Measurements from ENCODE around the gene ASB10.
A peak's percentile ranks its signal among the peaks of the same experiment; 100 is the strongest.

The ASB10 gene

GRCh38 chr7:151157645-151158329, 29.3 kb downstream of the ASB10 start:
- DNase-seq, result peak; percentile 4

DNA sequence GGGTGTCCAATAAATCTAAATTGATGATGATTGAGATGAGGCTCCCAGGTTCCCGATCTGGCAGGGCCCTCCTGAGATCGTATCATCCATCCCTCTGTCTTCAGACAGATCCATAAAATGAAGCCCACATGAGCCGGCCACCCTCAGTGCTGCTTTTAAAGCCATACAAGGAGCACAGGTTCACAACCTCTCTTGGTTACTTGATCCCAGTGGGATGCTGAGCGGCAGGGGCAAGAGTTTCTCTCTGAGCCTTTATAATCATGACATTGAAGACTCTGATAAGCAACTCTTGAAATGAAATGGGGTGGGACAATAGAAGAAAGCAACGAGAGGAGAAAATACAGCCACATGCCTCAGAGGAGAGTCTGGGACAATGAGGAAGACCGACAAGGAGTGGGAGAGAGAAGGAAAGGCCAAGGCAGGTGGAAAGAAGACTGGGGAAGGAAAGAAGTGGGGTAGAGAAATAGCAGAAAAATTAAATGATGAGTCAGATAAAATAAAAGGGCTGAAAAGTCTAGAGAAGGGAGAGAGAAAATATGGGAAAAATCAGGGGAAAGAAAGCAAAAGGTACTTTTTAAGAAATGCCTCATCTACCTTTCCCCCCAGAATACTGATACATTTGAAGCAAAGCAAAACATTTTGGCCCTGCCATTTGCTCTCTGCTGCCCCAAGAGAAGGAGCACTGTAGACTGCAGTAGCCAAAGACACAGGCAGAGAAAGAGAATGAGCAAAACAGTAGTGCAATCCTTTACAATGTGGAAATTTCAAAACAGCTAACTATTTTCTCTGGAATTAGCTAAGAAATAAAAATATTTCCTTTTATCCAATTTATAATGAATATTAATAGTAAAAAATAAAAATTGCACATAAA, 34.2 kb downstream of the ASB10 start:
- DNase-seq, result peak; percentile 4

GRCh38 chr7:151150388-151150787, 36.7 kb downstream of the ASB10 start:
- DNase-seq, result no peak

DNA sequence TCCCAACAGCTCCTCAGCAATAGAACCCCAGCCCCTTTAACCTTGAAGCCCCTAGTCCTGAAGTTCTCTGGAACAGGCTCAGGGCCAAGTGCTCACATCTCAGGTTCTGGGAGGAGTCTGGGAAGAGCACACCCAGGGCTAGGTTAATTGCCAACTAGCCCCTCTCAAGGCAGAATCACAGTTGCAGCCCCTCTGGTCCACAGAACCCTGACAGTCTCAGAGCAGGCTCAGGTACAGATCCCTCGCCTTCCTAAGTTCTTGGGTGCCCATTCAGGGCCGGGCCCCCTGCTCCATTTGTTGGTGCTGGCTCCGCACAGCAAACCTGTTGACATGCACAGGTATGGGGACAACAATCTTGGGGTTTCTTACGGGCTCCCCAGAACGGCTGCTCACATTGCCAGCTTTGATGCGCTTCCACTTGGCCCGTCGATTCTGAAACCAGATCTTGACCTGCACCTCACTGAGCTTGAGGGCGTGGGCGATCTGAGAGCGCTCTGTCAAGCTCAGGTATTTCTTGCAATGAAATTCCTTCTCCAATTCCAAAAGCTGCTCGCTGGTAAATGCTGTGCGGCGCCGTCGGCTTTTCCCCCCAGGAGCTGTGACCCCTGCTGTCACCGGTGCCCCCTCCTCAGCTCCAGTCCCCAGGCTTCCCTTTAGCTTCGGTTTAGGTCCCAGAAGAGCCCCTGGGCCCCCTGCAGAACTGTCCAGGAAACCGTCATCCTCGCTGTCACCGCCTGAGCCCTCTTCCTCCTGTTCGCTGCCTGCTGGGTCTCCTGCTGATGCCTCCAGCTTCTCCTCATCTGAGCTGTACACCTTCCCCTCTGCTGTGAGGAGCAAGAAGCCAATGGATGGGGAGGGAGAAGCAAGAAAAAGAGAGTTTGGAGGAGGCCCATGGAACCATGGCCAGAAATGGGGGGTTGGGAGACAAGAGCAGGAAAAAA, 38.5 kb downstream of the ASB10 start:
- peak; percentile 15 for DNase-seq

DNA sequence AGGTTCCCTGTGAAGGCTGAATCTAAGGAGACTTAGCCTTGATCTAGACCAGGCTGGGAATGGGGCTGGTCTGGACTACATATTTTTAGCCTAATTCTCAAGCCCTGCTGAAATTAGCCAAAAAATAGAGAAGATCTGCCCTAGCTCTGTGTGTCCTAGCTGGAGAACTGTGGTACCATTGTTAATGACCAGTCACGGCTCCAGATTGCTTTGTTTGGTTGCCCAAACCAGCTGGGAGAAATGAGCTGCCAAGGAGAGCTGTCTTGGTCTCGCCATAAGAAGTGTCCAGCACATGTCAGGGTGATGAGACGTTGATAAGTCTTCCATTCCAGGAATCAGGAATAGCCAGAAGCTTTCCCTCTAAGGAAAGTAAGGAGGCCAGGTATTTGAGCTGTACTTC, 40.3 kb downstream of the ASB10 start:
- no peak for DNase-seq

DNA sequence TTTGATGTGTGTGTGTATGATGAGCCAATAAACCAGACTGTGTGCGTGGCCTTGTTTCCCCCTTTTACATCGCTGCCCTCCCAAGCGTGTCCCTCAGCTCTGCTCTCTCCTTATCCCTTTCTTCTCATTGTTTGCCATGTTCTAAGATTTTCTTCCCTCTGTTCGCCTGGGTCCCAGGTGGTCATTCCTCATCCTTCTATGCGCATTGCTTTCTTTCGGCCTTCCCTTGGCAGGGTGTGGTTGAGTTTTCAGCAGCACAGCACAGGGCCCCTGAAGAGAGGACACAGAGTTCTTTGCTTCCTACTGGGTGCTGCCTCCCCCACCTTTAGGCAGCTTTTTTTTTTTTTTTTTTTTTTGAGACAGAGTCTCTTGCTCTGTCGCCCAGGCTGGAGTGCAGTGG, 42.7 kb downstream of the ASB10 start:
- no peak for DNase-seq

- peak; percentile 10 for DNase-seq
Observed at GRCh38 chr7:151143261-151144015, 43.6 kb downstream of the ASB10 start.

GRCh38 chr7:151142686-151143040, 44.4 kb downstream of the ASB10 start:
- peak; percentile 10 for DNase-seq

DNA sequence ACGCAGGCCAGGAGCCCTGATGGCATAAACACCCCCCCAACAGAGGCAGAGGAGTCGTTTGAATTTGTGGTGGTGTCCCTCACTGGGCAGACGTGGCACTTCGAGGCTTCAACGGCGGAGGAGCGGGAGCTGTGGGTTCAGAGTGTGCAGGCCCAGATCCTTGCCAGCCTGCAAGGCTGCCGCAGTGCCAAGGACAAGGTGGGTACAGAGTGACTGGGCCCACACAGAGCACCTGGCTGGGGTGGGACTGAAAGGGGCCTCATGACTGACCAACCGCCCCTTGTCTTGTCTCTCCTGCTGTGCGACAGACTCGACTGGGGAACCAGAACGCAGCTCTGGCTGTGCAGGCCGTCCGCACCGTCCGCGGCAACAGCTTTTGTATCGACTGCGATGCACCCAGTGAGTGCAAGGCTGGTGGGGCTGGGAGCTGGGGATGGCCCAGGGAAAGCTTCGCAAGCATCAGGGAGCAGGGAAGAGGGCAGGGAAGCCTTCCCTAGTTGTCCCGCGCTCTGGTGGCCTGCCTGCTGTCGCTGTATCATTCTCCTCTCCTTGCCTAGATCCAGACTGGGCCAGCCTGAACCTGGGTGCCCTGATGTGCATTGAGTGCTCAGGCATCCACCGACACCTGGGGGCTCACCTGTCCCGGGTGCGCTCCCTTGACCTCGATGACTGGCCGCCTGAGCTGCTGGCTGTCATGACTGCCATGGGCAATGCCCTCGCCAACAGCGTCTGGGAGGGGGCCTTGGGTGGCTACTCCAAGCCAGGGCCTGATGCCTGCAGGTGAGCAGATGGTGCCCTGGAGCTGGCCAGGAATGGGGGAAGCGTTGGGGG, 45.0 kb downstream of the ASB10 start:
- DNase-seq, result peak; percentile 11

DNA sequence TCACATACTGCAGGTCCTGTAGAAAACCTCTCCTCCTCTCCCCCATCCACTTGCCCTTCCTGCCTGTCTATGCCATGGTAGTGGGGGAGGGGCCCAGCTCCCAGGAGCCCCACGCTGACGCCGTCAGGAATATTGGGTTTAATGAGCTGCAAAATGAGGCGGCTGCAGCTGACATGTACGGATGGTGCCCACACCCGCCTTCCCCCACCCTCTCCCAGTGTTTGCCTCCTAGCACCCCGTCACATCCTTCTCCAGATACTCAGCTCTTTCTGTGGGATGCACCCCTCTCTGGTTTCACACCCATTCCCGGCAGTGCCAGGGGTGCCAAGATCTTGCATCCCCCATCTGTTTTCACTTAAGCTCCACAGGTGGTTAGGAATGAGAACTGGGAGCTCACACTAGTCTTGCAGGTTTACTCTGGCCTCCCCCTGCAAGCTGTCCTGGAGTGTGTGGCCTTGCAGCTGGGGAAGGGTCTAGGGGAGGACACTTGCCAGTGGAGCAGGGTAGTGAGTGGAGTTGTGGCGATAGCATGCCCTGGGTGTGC, 45.7 kb downstream of the ASB10 start:
- peak; percentile 11 for DNase-seq

- DNase-seq, result peak; percentile 14
Observed at GRCh38 chr7:151140826-151141225, 46.2 kb downstream of the ASB10 start.

GRCh38 chr7:151139791-151140190, 47.3 kb downstream of the ASB10 start:
- DNase-seq, result no peak

GRCh38 chr7:151139071-151139790, 47.8 kb downstream of the ASB10 start:
- DNase-seq, result peak; percentile 10

DNA sequence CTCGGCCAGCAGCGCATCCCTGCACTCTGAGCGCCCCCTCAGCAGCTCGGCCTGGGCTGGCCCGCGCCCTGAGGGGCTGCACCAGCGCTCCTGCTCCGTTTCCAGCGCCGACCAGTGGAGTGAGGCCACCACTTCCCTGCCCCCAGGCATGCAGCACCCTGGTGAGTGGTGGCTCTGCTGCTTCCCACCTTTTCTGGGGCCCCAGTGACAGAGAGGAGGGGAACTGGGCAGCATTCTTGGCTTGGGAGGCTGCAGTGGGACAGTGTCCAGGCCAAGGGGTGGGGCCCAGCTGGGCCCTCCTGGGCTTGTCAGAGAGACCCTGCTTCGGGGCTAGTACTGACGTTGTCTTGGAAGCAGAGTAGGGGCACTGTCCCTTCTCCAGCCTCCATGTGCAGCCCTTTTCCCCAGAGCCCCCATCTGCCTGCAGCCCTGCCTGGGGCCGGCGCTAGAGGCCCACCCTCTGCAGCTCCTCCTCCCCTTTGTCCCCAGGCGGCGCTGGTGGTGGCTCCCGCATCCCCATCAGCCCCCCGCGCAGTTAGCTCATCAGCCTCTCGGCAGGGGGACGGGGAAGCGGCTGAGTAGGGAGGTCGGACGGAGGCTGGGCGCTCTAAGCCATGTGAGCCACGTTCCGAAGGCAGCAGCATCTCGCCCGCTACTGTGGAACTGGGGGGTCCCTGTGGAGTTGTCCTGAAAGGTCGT, 48.7 kb downstream of the ASB10 start:
- peak; percentile 13 for DNase-seq

GRCh38 chr7:151137791-151138152, 49.3 kb downstream of the ASB10 start:
- DNase-seq, result peak; percentile 8

- peak; percentile 11 for DNase-seq
Observed at GRCh38 chr7:151137076-151137675, 49.9 kb downstream of the ASB10 start.

DNA sequence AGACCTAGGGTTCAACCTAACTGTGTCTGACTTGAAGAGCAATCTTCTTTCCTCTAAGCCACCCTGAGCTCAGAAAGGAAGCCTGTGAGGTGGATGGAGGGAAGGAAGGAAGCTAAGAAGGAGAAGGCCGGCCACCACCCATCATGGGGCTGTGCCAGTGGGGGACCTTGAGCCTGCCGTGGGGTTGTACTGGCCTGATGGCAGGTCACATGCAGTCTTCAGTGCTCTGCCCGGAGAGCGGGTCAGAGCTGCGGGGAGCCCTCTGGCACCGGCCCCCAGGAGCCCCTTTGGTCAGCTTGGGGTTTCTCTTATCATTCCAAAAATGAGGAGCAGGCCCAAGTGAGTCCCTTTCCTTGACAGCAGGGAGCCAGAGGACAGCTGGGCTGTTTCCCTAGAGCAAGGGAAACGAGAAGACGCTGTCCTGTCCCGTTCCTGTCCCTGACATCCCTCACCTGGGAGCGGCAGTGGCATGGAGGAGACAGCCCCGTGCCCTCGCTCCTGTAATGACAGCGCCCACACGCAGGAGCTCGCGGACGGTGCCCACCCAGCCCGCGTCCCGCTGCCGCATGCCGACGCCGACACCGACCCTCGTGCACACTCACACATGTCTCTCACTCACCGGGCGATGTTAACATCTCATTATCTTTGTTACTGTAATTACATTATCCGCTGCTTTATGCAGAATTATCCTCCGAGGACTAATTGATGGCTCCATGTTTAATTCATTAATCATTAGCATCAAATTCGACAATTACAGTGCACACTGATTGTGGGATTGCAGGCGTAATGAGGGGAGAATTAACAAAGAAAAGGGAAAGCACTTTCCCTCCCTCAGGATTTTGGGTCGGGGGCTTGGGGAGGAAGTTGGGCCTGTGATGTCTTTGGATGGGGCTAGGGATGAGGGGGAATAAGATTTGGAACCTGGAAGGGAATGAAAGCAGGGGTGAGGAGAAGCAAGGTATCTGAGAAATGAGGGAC, 50.9 kb downstream of the ASB10 start:
- no peak for DNase-seq

- no peak for DNase-seq
Observed at GRCh38 chr7:151135525-151135845, 51.6 kb downstream of the ASB10 start.
